ENCODE data around the gene MAP7D2.

MAP7D2 gene

GRCh38 chrX:20037186-20037585 is 79.5 kb downstream of the MAP7D2 start:
- no peak for DNase-seq

GRCh38 chrX:20032201-20032600 is 84.5 kb downstream of the MAP7D2 start:
- no peak for DNase-seq

DNA sequence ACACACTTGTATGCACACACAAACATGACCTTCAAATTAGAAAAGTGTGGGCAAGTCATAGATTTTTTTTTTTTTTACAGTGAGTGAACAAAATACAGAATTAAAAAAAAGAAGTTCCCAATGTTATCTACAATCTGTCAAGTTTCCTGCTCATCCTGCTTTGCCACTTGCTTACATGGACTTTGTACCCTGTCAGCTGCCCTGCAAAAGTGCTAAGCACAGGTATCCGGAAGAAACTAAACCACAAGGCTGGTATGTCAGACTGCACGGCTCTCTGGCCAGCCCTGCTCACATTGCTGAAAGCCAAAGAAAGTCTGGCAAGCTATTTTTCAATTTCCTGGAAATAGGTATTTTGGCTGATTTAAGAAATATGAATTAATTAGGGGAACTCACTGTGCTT is 87.0 kb downstream of the MAP7D2 start:
- peak; percentile 29 for DNase-seq

- peak; percentile 3 for DNase-seq
Observed at GRCh38 chrX:20028588-20028987, 88.1 kb downstream of the MAP7D2 start.

- DNase-seq, result no peak
Observed at GRCh38 chrX:20026278-20026677, 90.4 kb downstream of the MAP7D2 start.

- DNase-seq, result no peak
Observed at GRCh38 chrX:20019672-20020365, 96.9 kb downstream of the MAP7D2 start.

GRCh38 chrX:20016616-20016945 is 100.1 kb downstream of the MAP7D2 start:
- DNase-seq, result no peak

GRCh38 chrX:20015945-20016615 is 100.6 kb downstream of the MAP7D2 start:
- DNase-seq, result no peak

DNA sequence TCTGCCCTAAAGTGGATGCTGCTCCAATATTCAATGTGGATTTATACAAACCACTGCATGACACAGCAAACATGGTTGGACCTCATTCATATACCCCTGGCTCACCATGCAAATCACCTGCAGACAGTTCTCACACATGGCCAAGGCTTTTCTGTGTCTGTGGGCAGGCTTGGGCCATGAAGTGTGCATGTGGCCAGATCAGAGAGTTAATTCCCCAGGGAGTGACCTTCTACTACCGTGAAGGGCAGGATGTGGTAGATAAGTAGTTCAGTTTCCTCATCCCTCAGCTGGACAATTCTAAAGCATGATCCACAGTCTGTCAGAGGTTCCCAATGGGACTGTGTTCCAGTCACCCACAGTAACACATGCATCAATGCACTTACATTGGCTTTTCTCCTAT is 101.3 kb downstream of the MAP7D2 start:
- no peak for DNase-seq

- no peak for DNase-seq
Observed at GRCh38 chrX:20011608-20012007, 105.1 kb downstream of the MAP7D2 start.

DNA sequence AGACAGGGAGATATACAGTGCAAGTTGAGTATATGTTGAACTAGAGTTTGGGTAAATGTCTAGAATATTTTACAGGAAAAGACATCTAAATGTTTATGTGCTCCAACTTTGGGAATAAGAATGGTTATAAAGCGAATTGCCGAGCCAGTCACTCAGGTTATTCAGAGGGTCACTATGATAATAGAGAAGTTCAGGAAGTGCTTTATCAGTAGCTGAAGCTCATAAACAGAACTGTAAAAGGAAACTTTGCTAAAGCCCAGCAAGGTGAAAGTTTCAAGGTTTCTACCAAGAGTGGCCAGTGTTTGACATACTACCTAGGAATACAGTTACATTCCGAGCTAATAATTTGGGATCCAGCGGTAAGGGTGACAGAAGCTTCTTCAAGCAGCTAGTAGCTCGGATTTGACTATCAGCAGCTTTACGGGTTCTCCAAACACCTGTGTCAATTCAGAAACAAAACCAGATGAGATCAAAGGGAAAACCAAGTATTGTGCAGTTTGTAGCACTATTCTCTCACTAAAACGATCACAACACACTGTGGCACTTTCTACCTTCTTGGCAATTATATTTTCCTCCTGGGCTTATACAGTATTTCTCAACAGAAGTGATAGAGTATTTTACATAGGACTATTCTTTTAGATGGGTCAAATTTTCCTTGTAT is 108.6 kb downstream of the MAP7D2 start:
- no peak for DNase-seq

DNA sequence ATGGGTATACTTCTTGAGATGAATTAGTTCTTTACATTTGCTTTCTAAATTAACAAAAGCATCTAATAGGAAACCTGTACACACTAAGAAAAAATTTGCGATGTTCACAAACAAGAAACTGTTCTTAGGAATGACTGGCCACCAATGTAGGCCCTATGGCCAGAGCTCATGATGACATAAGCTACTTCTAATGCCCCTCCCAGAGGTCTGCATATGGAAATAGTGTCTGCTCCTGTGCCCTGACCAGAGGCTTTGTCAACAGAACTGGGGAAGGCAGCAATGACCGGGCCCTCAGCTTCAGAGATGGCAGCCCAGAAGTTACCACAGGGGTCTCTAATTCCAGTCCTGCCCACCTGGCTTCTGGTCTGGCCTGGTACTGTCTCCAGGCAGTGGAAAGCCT is 110.8 kb downstream of the MAP7D2 start:
- DNase-seq, result no peak

GRCh38 chrX:20001588-20001987 is 115.1 kb downstream of the MAP7D2 start:
- DNase-seq, result no peak

DNA sequence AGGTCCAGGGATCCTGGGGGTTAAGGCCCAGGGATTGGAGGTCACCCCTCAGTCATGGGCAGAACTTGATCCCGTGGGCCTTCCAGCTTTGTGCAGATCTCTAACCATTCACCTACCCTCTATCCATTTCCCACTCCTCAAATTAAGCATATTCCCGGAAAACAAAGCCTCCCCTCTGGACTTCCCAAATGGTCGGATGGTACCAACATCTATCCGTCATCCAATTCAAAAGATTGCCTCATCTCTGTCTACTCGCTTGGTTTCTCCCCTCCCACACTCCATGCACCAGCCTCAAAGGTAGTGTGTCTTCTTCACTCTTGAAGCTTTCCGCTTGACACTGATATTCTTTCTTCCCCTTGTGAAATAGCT is 125.4 kb downstream of the MAP7D2 start:
- no peak for DNase-seq

DNA sequence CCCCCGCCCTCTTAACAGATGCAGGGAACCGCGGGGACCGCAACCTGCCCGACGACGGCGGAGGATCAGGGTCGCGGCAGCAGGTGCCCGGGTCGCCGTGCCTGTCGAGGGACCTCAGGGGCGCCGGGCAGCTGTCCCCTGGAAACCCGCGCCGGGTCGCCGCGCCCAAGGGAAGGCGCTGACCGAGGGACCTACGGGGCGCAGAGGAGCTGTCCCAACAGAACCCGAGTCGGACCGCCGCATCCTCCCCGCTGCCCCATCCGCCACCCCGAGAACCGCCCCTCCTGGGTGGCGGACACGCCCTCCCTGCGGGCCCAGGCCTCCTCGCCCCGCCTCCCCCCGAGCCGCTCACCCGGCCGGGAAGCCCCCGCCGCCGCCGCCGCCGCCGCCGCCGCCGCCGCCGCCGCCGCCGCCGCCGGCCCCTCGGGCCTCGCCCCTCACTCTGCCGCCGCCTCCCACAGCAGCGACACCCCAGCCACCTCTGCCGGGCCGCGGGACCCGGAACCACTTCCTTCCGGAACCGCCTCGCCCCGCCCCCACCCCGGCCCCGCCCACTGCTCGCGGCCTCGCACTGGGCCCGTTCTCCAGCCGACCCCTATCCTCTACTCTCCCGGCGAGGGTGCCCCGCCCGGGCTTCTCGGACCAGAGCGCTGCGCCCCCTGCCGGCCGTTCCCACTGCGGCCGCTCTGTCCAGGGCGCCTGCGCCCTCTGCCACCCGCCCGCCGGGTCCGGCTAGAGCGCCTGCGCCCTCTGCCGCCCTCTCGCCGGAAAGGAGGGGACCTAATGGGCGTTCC is 126.0 kb downstream of the MAP7D2 start, which contains the start of gene BCLAF3:
Gene BCLAF3 (minus strand): TSS at position 506 of the 794 bp plus-strand sequence. CDS start 20,797 bp downstream, outside the sequence.
- DNase-seq, result peak; percentile 95

GRCh38 chrX:19990151-19990555 is 126.6 kb downstream of the MAP7D2 start:
- peak; percentile 44 for DNase-seq

DNA sequence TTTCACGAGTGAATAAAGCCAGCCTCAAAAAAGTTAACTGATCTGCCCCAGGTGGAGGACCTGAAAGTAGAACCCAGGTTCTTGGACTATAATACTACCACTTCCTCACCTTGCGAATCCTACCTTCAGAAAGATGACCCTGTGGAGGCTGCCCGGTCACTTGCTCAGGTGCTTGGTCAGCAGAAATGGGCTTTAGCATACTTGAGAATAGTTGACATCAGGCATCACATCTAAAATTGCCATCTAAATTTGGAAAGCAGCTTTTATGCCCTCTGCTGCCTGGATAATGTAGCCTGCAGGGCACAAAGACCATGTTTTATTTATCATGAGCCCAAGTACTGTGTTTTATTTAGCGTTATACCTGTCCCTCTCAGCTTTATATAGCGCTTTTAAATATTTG is 128.9 kb downstream of the MAP7D2 start:
- DNase-seq, result no peak

DNA sequence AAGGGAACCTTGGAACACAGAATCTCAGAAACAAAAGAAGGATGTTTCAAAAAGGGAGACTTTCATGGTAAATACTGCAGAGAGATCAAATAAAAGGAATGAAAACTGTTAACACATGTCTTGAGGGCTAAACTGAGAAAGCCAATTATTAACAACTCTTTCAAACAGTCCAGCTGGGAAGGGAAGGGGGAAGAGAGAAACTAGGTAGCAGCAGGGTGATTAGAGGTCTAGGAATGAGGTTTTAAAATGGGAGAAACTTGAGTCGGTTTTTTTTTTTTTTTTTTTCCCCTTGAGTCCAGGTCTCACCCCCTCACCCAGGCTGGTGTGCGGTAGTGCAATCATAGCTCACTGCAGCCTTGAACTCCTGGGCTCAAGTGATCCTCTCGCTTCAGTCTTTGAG is 130.2 kb downstream of the MAP7D2 start:
- no peak for DNase-seq

GRCh38 chrX:19981947-19982346 is 134.8 kb downstream of the MAP7D2 start:
- DNase-seq, result no peak

DNA sequence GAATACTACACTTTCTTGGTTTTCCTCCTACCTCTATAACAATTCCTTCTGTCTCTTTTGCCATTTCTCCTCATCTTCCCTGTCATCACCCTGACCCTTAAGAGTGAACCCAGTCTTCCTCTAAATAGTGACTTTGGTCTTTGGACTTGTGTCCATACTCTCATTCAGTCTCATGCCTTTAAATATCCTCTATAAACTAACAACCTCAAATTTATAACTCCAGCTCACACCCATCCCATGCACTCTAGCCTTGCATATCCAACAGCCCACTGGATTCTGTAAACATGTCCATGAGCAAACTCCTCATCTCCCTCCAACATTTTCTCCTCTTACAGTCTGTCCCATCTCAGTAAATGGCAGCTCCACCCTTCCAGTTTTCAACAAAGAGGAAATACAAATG is 140.9 kb downstream of the MAP7D2 start:
- DNase-seq, result no peak

- DNase-seq, result no peak
Observed at GRCh38 chrX:19972984-19973383, 143.7 kb downstream of the MAP7D2 start.

- peak; percentile 29 for DNase-seq
Observed at GRCh38 chrX:19968276-19968675, 148.4 kb downstream of the MAP7D2 start.

DNA sequence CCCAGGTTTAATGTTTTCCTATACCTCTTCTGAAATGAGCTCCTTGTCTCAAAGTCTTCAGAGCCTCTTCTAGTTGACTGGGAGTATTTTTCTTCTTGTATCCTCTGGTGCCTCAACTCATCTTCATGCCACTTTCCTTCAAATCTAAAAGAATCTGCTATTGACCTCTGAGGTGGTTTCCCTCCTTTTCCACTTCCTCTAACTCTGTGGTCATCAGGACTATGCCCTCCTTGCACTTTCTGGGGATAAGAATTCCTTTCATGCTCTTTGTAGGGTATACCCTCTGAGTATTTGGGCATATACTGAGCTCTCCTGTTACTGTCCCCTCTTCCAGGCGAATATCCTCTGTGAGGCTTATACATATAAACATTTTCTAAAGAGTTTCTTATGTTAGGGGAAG is 150.7 kb downstream of the MAP7D2 start:
- DNase-seq, result no peak

All from hematopoietic multipotent progenitor cell treated with erythropoietin and hydrocortisone succinate and interleukin-3 and kit ligand, for 4 days (in vitro differentiated cells).